Measurements from ENCODE around the gene PHACTR3. TPM values are rescaled to one million over a fixed set of nuclear protein-coding genes. Genes with fewer than 3 reads are reported as not detected.

PHACTR3 gene
- polyA plus RNA-seq, 1 donor = 8.3 TPM

- no peak overlapping the region for H3K27ac ChIP-seq (ENCODE audit: low read length)
- H3K27me3 ChIP-seq (ENCODE audit: control insufficient read depth, insufficient read depth, low read length) = peaks cover 4% of the 10 kb centered on the region
- no peak for DNase-seq
- no peaks in the 10 kb centered on the region for H3K9me3 ChIP-seq (ENCODE audit: control insufficient read depth, low read depth, low read length)
- H3K4me1 ChIP-seq (ENCODE audit: control insufficient read depth, insufficient read depth, low read length) = no peaks in the 10 kb centered on the region
- H3K36me3 ChIP-seq (ENCODE audit: control insufficient read depth, insufficient read depth, low read length) = no peaks in the 10 kb centered on the region
- H3K4me3 ChIP-seq (ENCODE audit: low read length) = no peak overlapping the region
- WGBS (ENCODE audit: insufficient coverage, low lambda C conversion rate) = no CpG with 5 or more reads among the region's 7 CpGs
Observed at GRCh38 chr20:59770851-59771250, 166.5 kb downstream of the PHACTR3 start.

- Histone ChIP-seq H3K36me3 (ENCODE audit: control insufficient read depth, insufficient read depth, low read length) (no peaks in the 10 kb centered on the region), H3K27ac (ENCODE audit: low read length) (no peak overlapping the region), H3K4me1 (ENCODE audit: control insufficient read depth, insufficient read depth, low read length) (no peaks in the 10 kb centered on the region), H3K27me3 (ENCODE audit: control insufficient read depth, insufficient read depth, low read length) (peaks cover 4% of the 10 kb centered on the region), H3K9me3 (ENCODE audit: control insufficient read depth, low read depth, low read length) (no peaks in the 10 kb centered on the region), H3K4me3 (ENCODE audit: low read length) (no peak overlapping the region)
- DNase-seq = no peak
- 47% methylated on average over 3 of the region's 11 CpGs for WGBS (ENCODE audit: insufficient coverage, low lambda C conversion rate)
Observed at GRCh38 chr20:59771506-59772372, 167.4 kb downstream of the PHACTR3 start.

GRCh38 chr20:59772373-59772705, 168.0 kb downstream of the PHACTR3 start:
- Histone ChIP-seq H3K4me3 (ENCODE audit: low read length) (no peak overlapping the region), H3K4me1 (ENCODE audit: control insufficient read depth, insufficient read depth, low read length) (no peaks in the 10 kb centered on the region), H3K27ac (ENCODE audit: low read length) (no peak overlapping the region), H3K27me3 (ENCODE audit: control insufficient read depth, insufficient read depth, low read length) (peaks cover 4% of the 10 kb centered on the region), H3K36me3 (ENCODE audit: control insufficient read depth, insufficient read depth, low read length) (no peaks in the 10 kb centered on the region), H3K9me3 (ENCODE audit: control insufficient read depth, low read depth, low read length) (no peaks in the 10 kb centered on the region)
- DNase-seq = no peak
- 100% methylated on average over 1 of the region's 6 CpGs for WGBS (ENCODE audit: insufficient coverage, low lambda C conversion rate)

GRCh38 chr20:59772931-59773913, 168.9 kb downstream of the PHACTR3 start:
- WGBS (ENCODE audit: insufficient coverage, low lambda C conversion rate) = no CpG with 5 or more reads among the region's 21 CpGs
- Histone ChIP-seq H3K9me3 (ENCODE audit: control insufficient read depth, low read depth, low read length) (no peaks in the 10 kb centered on the region), H3K4me1 (ENCODE audit: control insufficient read depth, insufficient read depth, low read length) (no peaks in the 10 kb centered on the region), H3K36me3 (ENCODE audit: control insufficient read depth, insufficient read depth, low read length) (no peaks in the 10 kb centered on the region), H3K27ac (ENCODE audit: low read length) (no peak overlapping the region), H3K27me3 (ENCODE audit: control insufficient read depth, insufficient read depth, low read length) (peaks cover 4% of the 10 kb centered on the region), H3K4me3 (ENCODE audit: low read length) (no peak overlapping the region)
- no peak for DNase-seq

GRCh38 chr20:59774204-59774641, 169.9 kb downstream of the PHACTR3 start:
- Histone ChIP-seq H3K4me3 (ENCODE audit: low read length) (no peak overlapping the region), H3K9me3 (ENCODE audit: control insufficient read depth, low read depth, low read length) (no peaks in the 10 kb centered on the region), H3K36me3 (ENCODE audit: control insufficient read depth, insufficient read depth, low read length) (no peaks in the 10 kb centered on the region), H3K27me3 (ENCODE audit: control insufficient read depth, insufficient read depth, low read length) (peaks cover 4% of the 10 kb centered on the region), H3K27ac (ENCODE audit: low read length) (no peak overlapping the region), H3K4me1 (ENCODE audit: control insufficient read depth, insufficient read depth, low read length) (no peaks in the 10 kb centered on the region)
- no peak for DNase-seq
- 90% methylated on average over 7 of the region's 17 CpGs for WGBS (ENCODE audit: insufficient coverage, low lambda C conversion rate)

DNA sequence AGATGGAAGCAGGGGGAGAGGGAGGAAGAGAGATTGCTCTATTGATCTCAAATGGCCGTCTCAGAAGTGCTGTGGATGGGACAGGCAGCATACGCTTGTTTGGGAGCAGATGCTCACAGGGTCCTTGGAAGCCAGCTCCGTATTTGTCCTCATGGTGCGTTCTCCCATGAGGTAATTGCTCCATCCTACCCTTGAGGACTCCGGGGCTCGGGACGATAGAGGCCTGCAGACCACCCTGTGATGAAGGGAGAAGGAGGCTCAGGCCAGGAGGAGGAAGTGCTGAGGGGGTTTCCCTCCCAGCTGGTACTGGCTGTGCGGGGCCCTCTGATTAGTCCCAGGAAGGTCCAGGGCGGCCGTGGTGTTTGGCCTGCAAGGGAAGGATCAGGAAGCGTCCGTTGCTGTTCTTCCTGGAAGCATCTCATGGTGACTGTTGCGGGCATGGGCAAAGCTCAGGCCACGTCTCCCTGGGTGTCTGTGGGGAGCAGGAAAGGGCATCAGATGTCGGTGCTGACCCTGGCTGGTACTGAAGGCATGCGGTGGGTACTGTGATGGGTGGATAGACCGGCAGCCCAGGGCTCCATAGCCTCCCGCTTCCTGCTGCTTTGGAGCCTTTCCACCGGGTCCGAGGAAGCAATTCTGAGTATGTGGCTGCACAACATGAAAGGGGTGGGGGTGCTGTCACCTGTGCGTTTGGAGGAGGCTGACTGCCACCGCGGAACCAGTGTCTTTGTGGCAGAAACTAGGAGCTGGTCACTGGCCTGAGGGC, 170.8 kb downstream of the PHACTR3 start:
- no CpG with 5 or more reads among the region's 23 CpGs for WGBS (ENCODE audit: insufficient coverage, low lambda C conversion rate)
- H3K27me3 ChIP-seq (ENCODE audit: control insufficient read depth, insufficient read depth, low read length) = peaks cover 4% of the 10 kb centered on the region
- no peak for DNase-seq
- H3K4me3 ChIP-seq (ENCODE audit: low read length) = no peak overlapping the region
- H3K36me3 ChIP-seq (ENCODE audit: control insufficient read depth, insufficient read depth, low read length) = no peaks in the 10 kb centered on the region
- no peaks in the 10 kb centered on the region for H3K9me3 ChIP-seq (ENCODE audit: control insufficient read depth, low read depth, low read length)
- no peak overlapping the region for H3K27ac ChIP-seq (ENCODE audit: low read length)
- no peaks in the 10 kb centered on the region for H3K4me1 ChIP-seq (ENCODE audit: control insufficient read depth, insufficient read depth, low read length)

DNA sequence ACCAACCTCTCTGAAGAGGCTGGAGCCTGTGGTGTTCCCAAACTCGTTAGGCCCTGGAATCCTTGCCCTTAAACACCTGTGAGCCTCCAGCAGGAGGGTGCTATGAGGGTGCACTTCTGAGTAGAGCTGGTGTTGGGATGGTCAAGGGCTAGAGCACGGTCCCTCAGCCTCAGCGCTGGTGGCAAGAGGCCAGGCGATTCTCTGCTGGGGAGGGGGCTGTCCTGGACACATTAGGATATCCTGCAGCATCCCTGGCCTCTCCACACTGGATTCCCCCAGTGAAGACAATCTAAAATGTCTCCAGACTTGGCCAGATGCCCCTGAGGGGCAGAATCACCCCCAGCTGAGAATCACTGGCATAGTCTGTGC, 171.3 kb downstream of the PHACTR3 start:
- no peaks in the 10 kb centered on the region for H3K4me1 ChIP-seq (ENCODE audit: control insufficient read depth, insufficient read depth, low read length)
- H3K4me3 ChIP-seq (ENCODE audit: low read length) = no peak overlapping the region
- no peak overlapping the region for H3K27ac ChIP-seq (ENCODE audit: low read length)
- H3K36me3 ChIP-seq (ENCODE audit: control insufficient read depth, insufficient read depth, low read length) = no peaks in the 10 kb centered on the region
- peaks cover 4% of the 10 kb centered on the region for H3K27me3 ChIP-seq (ENCODE audit: control insufficient read depth, insufficient read depth, low read length)
- no peak for DNase-seq
- H3K9me3 ChIP-seq (ENCODE audit: control insufficient read depth, low read depth, low read length) = no peaks in the 10 kb centered on the region
- WGBS (ENCODE audit: insufficient coverage, low lambda C conversion rate) = no CpG with 5 or more reads among the region's 4 CpGs

DNA sequence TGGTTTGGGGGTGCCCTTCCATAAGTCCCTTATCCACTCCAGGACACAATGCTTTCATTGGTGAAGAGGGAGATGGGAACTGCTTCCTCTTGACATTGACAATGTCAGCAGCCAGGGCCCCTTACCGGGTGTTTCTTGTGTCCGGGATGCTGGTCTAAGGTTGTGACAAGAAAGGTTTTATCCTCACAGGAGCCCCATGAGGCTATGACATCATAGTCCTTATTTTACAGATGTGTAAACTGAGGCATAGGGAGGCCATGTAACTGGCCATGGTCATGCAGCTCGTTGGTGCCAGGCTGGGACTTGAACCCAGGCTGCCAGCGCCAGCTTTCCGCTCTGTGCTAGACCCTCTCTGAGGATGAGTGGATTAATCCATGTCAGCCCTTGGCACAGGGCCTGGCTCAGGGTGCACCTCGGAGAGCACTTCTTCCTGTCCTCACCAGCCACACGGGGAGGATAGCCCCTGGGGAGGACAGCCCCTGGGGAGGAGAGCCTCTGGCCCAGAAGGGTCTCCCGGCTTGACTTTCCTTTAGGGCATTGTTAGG, 171.8 kb downstream of the PHACTR3 start:
- no CpG with 5 or more reads among the region's 8 CpGs for WGBS (ENCODE audit: insufficient coverage, low lambda C conversion rate)
- H3K9me3 ChIP-seq (ENCODE audit: control insufficient read depth, low read depth, low read length) = no peaks in the 10 kb centered on the region
- H3K4me1 ChIP-seq (ENCODE audit: control insufficient read depth, insufficient read depth, low read length) = no peaks in the 10 kb centered on the region
- no peak for DNase-seq
- H3K4me3 ChIP-seq (ENCODE audit: low read length) = no peak overlapping the region
- H3K36me3 ChIP-seq (ENCODE audit: control insufficient read depth, insufficient read depth, low read length) = no peaks in the 10 kb centered on the region
- peaks cover 4% of the 10 kb centered on the region for H3K27me3 ChIP-seq (ENCODE audit: control insufficient read depth, insufficient read depth, low read length)
- H3K27ac ChIP-seq (ENCODE audit: low read length) = no peak overlapping the region

DNA sequence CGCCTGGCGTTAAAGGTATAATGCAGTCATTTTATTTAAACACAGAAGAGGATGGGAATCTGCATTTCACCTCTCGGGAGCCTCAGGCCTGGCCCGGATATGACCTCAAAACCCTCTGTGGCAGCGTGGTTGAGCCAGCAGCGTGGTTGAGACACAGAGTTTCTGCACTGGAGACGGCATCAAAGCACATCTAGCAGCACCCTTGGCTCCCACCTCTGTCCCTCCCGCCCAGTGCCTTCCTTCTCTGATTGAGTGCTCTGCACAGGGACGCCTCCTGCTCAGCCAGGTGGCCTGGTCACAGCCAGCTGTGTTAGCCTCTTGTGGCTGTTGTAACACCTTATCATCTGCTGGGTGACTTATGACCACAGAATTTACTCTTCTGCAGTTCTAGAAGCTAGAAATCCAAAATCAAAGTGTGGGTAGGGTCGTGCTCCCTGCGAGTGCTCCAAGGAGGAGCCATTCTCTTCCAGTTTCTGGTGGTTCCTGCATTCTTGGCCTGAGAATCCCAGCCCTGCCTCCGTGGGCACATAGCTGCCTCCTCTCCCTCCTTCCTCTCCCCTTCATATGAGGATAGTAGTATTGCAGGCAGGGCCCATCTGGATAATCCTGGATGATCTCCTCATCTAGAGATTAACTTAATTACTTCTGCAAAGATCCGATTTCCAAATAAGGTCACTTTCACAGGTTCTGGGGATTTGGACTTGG, 172.4 kb downstream of the PHACTR3 start:
- H3K27ac ChIP-seq (ENCODE audit: low read length) = no peak overlapping the region
- H3K9me3 ChIP-seq (ENCODE audit: control insufficient read depth, low read depth, low read length) = no peaks in the 10 kb centered on the region
- DNase-seq = no peak
- H3K4me1 ChIP-seq (ENCODE audit: control insufficient read depth, insufficient read depth, low read length) = no peaks in the 10 kb centered on the region
- H3K4me3 ChIP-seq (ENCODE audit: low read length) = no peak overlapping the region
- 80% methylated on average over 1 of the region's 13 CpGs for WGBS (ENCODE audit: insufficient coverage, low lambda C conversion rate)
- H3K36me3 ChIP-seq (ENCODE audit: control insufficient read depth, insufficient read depth, low read length) = no peaks in the 10 kb centered on the region
- peaks cover 4% of the 10 kb centered on the region for H3K27me3 ChIP-seq (ENCODE audit: control insufficient read depth, insufficient read depth, low read length)
